CD14-positive monocyte (primary cell): ENCODE results near the gene KCNK3. TPM values are rescaled to one million over a fixed set of nuclear protein-coding genes. Genes with fewer than 3 reads are reported as not detected.

Source experiments
- DNase-seq, 3 donors: peaks; one replicate each; pipeline ENCODE4 v3.0.0-alpha.2; 2011 to 2022
- H2AFZ ChIP-seq: 2 replicates; pipeline ENCODE4 v1.6.0; 2012; ENCODE audit warnings: mild to moderate bottlenecking, low read depth, low read length, inconsistent platforms; ENCODE audit not compliant: insufficient read depth, poor library complexity, severe bottlenecking
- H3K27ac ChIP-seq, 2 donors: 1 replicate in 1 of 2; 2 replicates in 1 of 2; pipeline ENCODE4 v1.5.1; 2012 to 2013; ENCODE audit warnings: low read length in 2 of 2, control low read depth in 1 of 2, inconsistent platforms in 1 of 2, low read depth in 1 of 2, mild to moderate bottlenecking in 1 of 2
- H3K27me3 ChIP-seq, 2 donors: one replicate each; pipeline versions ENCODE4 v1.6.0 to v1.6.1; 2011 to 2013; ENCODE audit warnings: low read length in 2 of 2; ENCODE audit not compliant: control insufficient read depth in 2 of 2, insufficient read depth in 2 of 2
- H3K36me3 ChIP-seq, 2 donors: replicated peaks in 1 of 2; 1 replicate in 1 of 2; 2 replicates in 1 of 2; pipeline versions ENCODE4 v1.5.1 to v1.6.1; 2012 to 2013; ENCODE audit warnings: low read length in 2 of 2, control low read depth in 1 of 2, inconsistent platforms in 1 of 2, mild to moderate bottlenecking in 1 of 2; ENCODE audit not compliant: insufficient read depth in 2 of 2, control insufficient read depth in 1 of 2
- H3K4me1 ChIP-seq, 2 donors: 1 replicate in 1 of 2; 2 replicates in 1 of 2; pipeline versions ENCODE4 v1.5.1 to v1.6.1; 2012 to 2013; ENCODE audit warnings: low read length in 2 of 2, control low read depth in 1 of 2, inconsistent platforms in 1 of 2, mild to moderate bottlenecking in 1 of 2, moderate library complexity in 1 of 2; ENCODE audit not compliant: insufficient read depth in 2 of 2, control insufficient read depth in 1 of 2
- H3K4me2 ChIP-seq: replicated peaks from 2 replicates; pipeline ENCODE3; 2012; ENCODE audit warnings: low read length, moderate library complexity, mild to moderate bottlenecking; ENCODE audit not compliant: poor library complexity, severe bottlenecking; ENCODE audit errors: extremely low read depth
- H3K4me3 ChIP-seq, 3 experiments: fragments of 200-600 bp in 1 of 3; sonication (generic) in 1 of 3; replicated peaks in 1 of 3; 1 replicate in 2 of 3; 2 replicates in 1 of 3; pipeline ENCODE4 v1.5.1; 2011 to 2013; ENCODE audit warnings: low read length in 3 of 3, mild to moderate bottlenecking in 3 of 3, control low read depth in 2 of 3, low read depth in 2 of 3, inconsistent platforms in 1 of 3, moderate library complexity in 1 of 3
- H3K79me2 ChIP-seq: 2 replicates; pipeline ENCODE4 v1.6.0; 2012; ENCODE audit warnings: mild to moderate bottlenecking, control low read depth, inconsistent platforms, low read length, moderate library complexity; ENCODE audit not compliant: insufficient read depth
- H3K9ac ChIP-seq: 2 replicates; pipeline ENCODE4 v1.6.0; 2017; ENCODE audit warnings: low read length, mild to moderate bottlenecking; ENCODE audit not compliant: insufficient read depth, poor library complexity, severe bottlenecking
- H3K9me3 ChIP-seq, 2 donors: replicated peaks in 1 of 2; 1 replicate in 1 of 2; 2 replicates in 1 of 2; pipeline versions ENCODE4 v1.5.1 to v1.6.1; 2012 to 2013; ENCODE audit warnings: low read length in 2 of 2, control low read depth in 1 of 2; ENCODE audit not compliant: control insufficient read depth in 1 of 2, insufficient read depth in 1 of 2
- H4K20me1 ChIP-seq: 2 replicates; pipeline ENCODE4 v1.6.0; 2012; ENCODE audit warnings: mild to moderate bottlenecking, low read length, control low read depth, moderate library complexity; ENCODE audit not compliant: insufficient read depth
- H3K27ac Mint-ChIP-seq, 7 donors: one replicate each; pipeline ENCODE4 v1.8.0; 2020; ENCODE audit warnings: mild to moderate bottlenecking in 7 of 7, mixed read lengths in 7 of 7, moderate library complexity in 6 of 7, inconsistent platforms in 2 of 7
- H3K27me3 Mint-ChIP-seq, 3 donors: one replicate each; pipeline ENCODE4 v1.8.0; 2021 to 2022; ENCODE audit warnings: low read depth in 3 of 3, mild to moderate bottlenecking in 3 of 3, mixed read lengths in 3 of 3, moderate library complexity in 3 of 3, inconsistent platforms in 1 of 3
- H3K36me3 Mint-ChIP-seq, 2 donors: one replicate each; pipeline ENCODE4 v1.8.0; 2020; ENCODE audit warnings: mixed read lengths in 2 of 2, inconsistent platforms in 1 of 2, mild to moderate bottlenecking in 1 of 2
- H3K4me1 Mint-ChIP-seq: one replicate; pipeline ENCODE4 v1.8.0; 2020; ENCODE audit warnings: mild to moderate bottlenecking, mixed read lengths
- H3K4me3 Mint-ChIP-seq, 2 donors: one replicate each; pipeline ENCODE4 v1.8.0; 2020; ENCODE audit warnings: mild to moderate bottlenecking in 2 of 2, mixed read lengths in 2 of 2, moderate library complexity in 1 of 2
- H3K9me3 Mint-ChIP-seq, 7 donors: one replicate each; pipeline ENCODE4 v1.8.0; 2020 to 2022; ENCODE audit warnings: mixed read lengths in 7 of 7, mild to moderate bottlenecking in 6 of 7, moderate library complexity in 6 of 7, inconsistent platforms in 2 of 7
- WGBS: methylation state at CpG from one replicate; pipeline ENCODE4 v1.1.5; 2013; ENCODE audit warnings: missing lambda C conversion rate; ENCODE audit not compliant: insufficient coverage; 5-methylcytosine and 5-hydroxymethylcytosine counted together
- intact Hi-C, 2 donors: fragments of 100-400 bp; cut with micrococcal nuclease; formaldehyde crosslinking; loops; one replicate each; pipeline versions ENCODE4 v1.15.0 to v1.15.1; 2023
- polyA plus RNA-seq, 3 donors: library from polyadenylated mRNA; depleted of rRNA in 1 of 3; unstranded in 2 of 3; stranded (reverse) in 1 of 3; fragments of 300-500 nt in 2 of 3; fragments of >200 nt in 1 of 3; fragmentation: Illumina TruSeq in 2 of 3; gene quantifications; 1 replicate in 2 of 3; 2 replicates in 1 of 3; pipeline ENCODE4 v1.2.3, GENCODE V29; 2012 to 2021
- TF ChIP-seq, protein P1 (sequence below): fragments of 200-600 bp; IDR thresholded peaks from one replicate; pipeline ENCODE4 v1.8.0; 2022; ENCODE audit warnings: antibody characterized with exemption, mild to moderate bottlenecking

KCNK3 gene
- polyA plus RNA-seq, 3 donors: not detected

DNA sequence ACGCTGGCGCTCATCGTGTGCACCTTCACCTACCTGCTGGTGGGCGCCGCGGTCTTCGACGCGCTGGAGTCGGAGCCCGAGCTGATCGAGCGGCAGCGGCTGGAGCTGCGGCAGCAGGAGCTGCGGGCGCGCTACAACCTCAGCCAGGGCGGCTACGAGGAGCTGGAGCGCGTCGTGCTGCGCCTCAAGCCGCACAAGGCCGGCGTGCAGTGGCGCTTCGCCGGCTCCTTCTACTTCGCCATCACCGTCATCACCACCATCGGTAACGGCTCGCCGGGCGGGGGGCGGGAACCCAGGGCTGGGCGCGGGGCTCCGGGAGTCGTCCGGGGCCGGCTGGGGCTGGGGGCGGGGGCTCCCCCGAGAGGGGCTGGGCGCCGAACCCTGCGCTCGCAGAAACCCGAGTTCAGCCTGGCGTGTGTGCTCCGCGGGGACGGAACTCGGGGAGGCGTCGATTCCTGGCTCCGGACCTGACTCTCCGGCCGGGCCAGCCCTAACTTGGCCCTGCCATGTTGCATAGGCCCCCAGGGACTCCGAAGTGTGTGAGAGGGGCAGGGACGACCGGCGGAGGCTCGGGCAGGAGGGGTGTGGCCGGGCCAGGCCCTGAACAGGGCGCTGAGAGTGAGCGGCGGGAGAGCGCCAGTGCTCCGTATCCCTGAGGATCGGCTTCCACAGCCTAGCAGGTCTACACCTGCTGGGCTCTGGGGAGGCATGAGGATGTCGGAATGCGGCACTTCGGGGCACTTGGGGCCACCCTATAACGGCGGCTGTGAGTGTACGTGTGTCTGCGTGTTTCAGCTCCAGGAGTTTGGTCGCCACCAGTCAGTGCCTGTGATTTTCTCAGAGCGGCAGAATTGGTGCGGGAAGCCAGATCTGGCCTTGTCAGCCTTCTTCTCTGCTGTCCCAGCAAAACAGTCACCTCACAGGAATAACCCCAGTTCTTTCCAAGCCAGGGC lies 651 bp downstream of the KCNK3 start:
- Histone ChIP-seq H3K9ac (no peak overlapping the region), H4K20me1 (no peaks in the 10 kb centered on the region), H3K36me3 (no peaks in the 10 kb centered on the region), H3K27ac (no peak overlapping the region), H3K4me1 (no peaks in the 10 kb centered on the region), H2AFZ (no peak overlapping the region), H3K4me3 (no peak overlapping the region), H3K9me3 (peaks cover 0 to 8% of the 10 kb centered on the region in 2 donors), H3K4me2 (no peak overlapping the region), H3K79me2 (no peaks in the 10 kb centered on the region), H3K27me3 (peaks cover 44 to 62% of the 10 kb centered on the region in 2 donors)
- peaks cover 2% of the 10 kb centered on the region for H3K4me1 Mint-ChIP-seq
- peaks cover 0 to 11% (median 3%) of the 10 kb centered on the region in 7 donors for H3K9me3 Mint-ChIP-seq
- H3K27me3 Mint-ChIP-seq: peaks cover 54 to 68% (median 60%) of the 10 kb centered on the region in 3 donors
- 6% methylated on average over 82 of the region's 83 CpGs for WGBS
- H3K36me3 Mint-ChIP-seq: no peaks in the 10 kb centered on the region
- TF ChIP-seq, protein P1, sequence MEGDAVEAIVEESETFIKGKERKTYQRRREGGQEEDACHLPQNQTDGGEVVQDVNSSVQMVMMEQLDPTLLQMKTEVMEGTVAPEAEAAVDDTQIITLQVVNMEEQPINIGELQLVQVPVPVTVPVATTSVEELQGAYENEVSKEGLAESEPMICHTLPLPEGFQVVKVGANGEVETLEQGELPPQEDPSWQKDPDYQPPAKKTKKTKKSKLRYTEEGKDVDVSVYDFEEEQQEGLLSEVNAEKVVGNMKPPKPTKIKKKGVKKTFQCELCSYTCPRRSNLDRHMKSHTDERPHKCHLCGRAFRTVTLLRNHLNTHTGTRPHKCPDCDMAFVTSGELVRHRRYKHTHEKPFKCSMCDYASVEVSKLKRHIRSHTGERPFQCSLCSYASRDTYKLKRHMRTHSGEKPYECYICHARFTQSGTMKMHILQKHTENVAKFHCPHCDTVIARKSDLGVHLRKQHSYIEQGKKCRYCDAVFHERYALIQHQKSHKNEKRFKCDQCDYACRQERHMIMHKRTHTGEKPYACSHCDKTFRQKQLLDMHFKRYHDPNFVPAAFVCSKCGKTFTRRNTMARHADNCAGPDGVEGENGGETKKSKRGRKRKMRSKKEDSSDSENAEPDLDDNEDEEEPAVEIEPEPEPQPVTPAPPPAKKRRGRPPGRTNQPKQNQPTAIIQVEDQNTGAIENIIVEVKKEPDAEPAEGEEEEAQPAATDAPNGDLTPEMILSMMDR: no peak
- no peak for DNase-seq
- peak overlapping the region in 1 of 2 donors; percentile 69 for H3K4me3 Mint-ChIP-seq
- peak overlapping the region in 1 of 7 donors; percentile 68 for H3K27ac Mint-ChIP-seq
- intact Hi-C loops: no loop called here

- Histone ChIP-seq H3K9ac (no peak overlapping the region), H3K36me3 (no peaks in the 10 kb centered on the region), H3K9me3 (peaks cover 0 to 8% of the 10 kb centered on the region in 2 donors), H3K79me2 (no peaks in the 10 kb centered on the region), H3K4me2 (no peak overlapping the region), H4K20me1 (no peaks in the 10 kb centered on the region), H3K27ac (no peak overlapping the region), H3K27me3 (peaks cover 44 to 59% of the 10 kb centered on the region in 2 donors), H3K4me1 (no peaks in the 10 kb centered on the region), H2AFZ (no peak overlapping the region), H3K4me3 (no peak overlapping the region)
- Mint-ChIP-seq H3K4me3 (peak overlapping the region in 1 of 2 donors; percentile 69), H3K27me3 (peaks cover 54 to 67% (median 63%) of the 10 kb centered on the region in 3 donors), H3K4me1 (peaks cover 2% of the 10 kb centered on the region), H3K36me3 (no peaks in the 10 kb centered on the region), H3K27ac (no peak overlapping the region), H3K9me3 (peaks cover 0 to 11% (median 3%) of the 10 kb centered on the region in 7 donors)
- DNase-seq: no peak
- TF ChIP-seq, protein P1: no peak
- intact Hi-C loops: no loop called here
- WGBS: 58% methylated on average over 4 of the region's 7 CpGs
Observed at GRCh38 chr2:26694001-26694400, 1.5 kb downstream of the KCNK3 start.
